Liver (tissue), 9 donors: ENCODE measurements around the gene MYO15A. TPM values are rescaled to one million over a fixed set of nuclear protein-coding genes. Genes with fewer than 3 reads are reported as not detected.

ENCODE experiments used
- DNase-seq: peaks from one replicate; pipeline ENCODE4 v3.0.0-alpha.2; 2017; ENCODE audit warnings: low spot score
- H3K27ac ChIP-seq, 2 donors: one replicate each; pipeline ENCODE4 v1.7.0; 2013; ENCODE audit warnings: inconsistent platforms in 2 of 2, low read length in 2 of 2, control low read depth in 1 of 2, low read depth in 1 of 2, mild to moderate bottlenecking in 1 of 2
- H3K27me3 ChIP-seq, 4 donors: one replicate each; pipeline versions ENCODE4 v1.6.1 to v1.7.0; 2013; ENCODE audit warnings: low read length in 3 of 4, inconsistent platforms in 1 of 4, mild to moderate bottlenecking in 1 of 4, moderate library complexity in 1 of 4; ENCODE audit not compliant: control insufficient read depth in 4 of 4, insufficient read depth in 4 of 4
- H3K36me3 ChIP-seq, 4 donors: one replicate each; pipeline versions ENCODE4 v1.6.1 to v1.7.0; 2013; ENCODE audit warnings: low read length in 3 of 4, mild to moderate bottlenecking in 3 of 4, low read depth in 1 of 4, moderate library complexity in 1 of 4; ENCODE audit not compliant: control insufficient read depth in 4 of 4, insufficient read depth in 3 of 4
- H3K4me1 ChIP-seq, 4 donors: one replicate each; pipeline versions ENCODE4 v1.6.1 to v1.7.0; 2013; ENCODE audit warnings: low read length in 3 of 4, mild to moderate bottlenecking in 3 of 4, moderate library complexity in 1 of 4; ENCODE audit not compliant: control insufficient read depth in 4 of 4, insufficient read depth in 4 of 4
- H3K4me3 ChIP-seq, 3 donors: one replicate each; pipeline versions ENCODE4 v1.6.1 to v1.7.0; 2013; ENCODE audit warnings: low read length in 3 of 3, control low read depth in 1 of 3, low read depth in 1 of 3, mild to moderate bottlenecking in 1 of 3
- H3K9ac ChIP-seq, 2 donors: one replicate each; pipeline ENCODE4 v1.7.0; 2013; ENCODE audit warnings: low read length in 2 of 2, mild to moderate bottlenecking in 2 of 2, moderate library complexity in 2 of 2, control low read depth in 1 of 2, low read depth in 1 of 2
- H3K9me3 ChIP-seq, 4 donors: one replicate each; pipeline versions ENCODE4 v1.6.1 to v1.7.0; 2013; ENCODE audit warnings: low read length in 3 of 4; ENCODE audit not compliant: control insufficient read depth in 4 of 4
- CTCF ChIP-seq: fragments of 150-350 bp; IDR thresholded peaks from 2 replicates; pipeline ENCODE4 v1.5.1; 2017; ENCODE audit warnings: improper control_type of control experiment, low read depth, low read length; ENCODE audit not compliant: missing input control
- EGR1 ChIP-seq, 2 donors: IDR thresholded peaks; 2 replicates each; pipeline ENCODE4 v1.6.1; 2016 to 2018; ENCODE audit warnings: antibody characterized with exemption in 2 of 2, low read depth in 2 of 2
- FOXA2 ChIP-seq: IDR thresholded peaks from 2 replicates; pipeline ENCODE4 v1.6.1; 2016; ENCODE audit warnings: antibody characterized with exemption
- GABPA ChIP-seq, 2 donors: IDR thresholded peaks in 1 of 2; conservative IDR thresholded peaks in 1 of 2; 2 replicates each; pipeline ENCODE4 v1.6.1; 2016; ENCODE audit warnings: antibody characterized with exemption in 2 of 2, mild to moderate bottlenecking in 1 of 2, moderate library complexity in 1 of 2
- HNF4G ChIP-seq: IDR thresholded peaks from 2 replicates; pipeline ENCODE4 v1.6.1; 2016; ENCODE audit warnings: antibody characterized with exemption
- JUND ChIP-seq, 2 donors: IDR thresholded peaks; 2 replicates each; pipeline ENCODE4 v1.6.1; 2016; ENCODE audit warnings: antibody characterized with exemption in 2 of 2
- SP1 ChIP-seq: IDR thresholded peaks from 2 replicates; pipeline ENCODE4 v1.6.1; 2018; ENCODE audit warnings: antibody characterized with exemption, mild to moderate bottlenecking
- YY1 ChIP-seq: IDR thresholded peaks from 2 replicates; pipeline ENCODE4 v1.6.1; 2016; ENCODE audit warnings: antibody characterized with exemption, mild to moderate bottlenecking
- WGBS: extraction: QIAGEN DNeasy Blood & Tissue Kit; methylation state at CpG from one replicate; pipeline ENCODE4 v1.1.7; 2013; 5-methylcytosine and 5-hydroxymethylcytosine counted together
- polyA plus RNA-seq, 2 donors: library from polyadenylated mRNA; stranded (reverse) in 1 of 2; unstranded in 1 of 2; fragments of 200-250 nt in 1 of 2; fragments of >200 nt in 1 of 2; fragmentation: Nextera tagmentation in 1 of 2; extraction: Ambion mirVana in 1 of 2; gene quantifications; one replicate each; pipeline versions ENCODE4 v1.2.1 to v1.2.3, GENCODE V29; 2013 to 2015
- total RNA-seq, 2 donors: library from RNA; depleted of rRNA; stranded (reverse); fragments of >200 nt; gene quantifications; one replicate each; pipeline ENCODE4 v1.2.3, GENCODE V29; 2014
- TF ChIP-seq, protein P1 (sequence below): IDR thresholded peaks from 2 replicates; pipeline ENCODE4 v1.6.1; 2016; ENCODE audit warnings: antibody characterized with exemption, mild to moderate bottlenecking
- TF ChIP-seq, protein P2 (sequence below): IDR thresholded peaks from 2 replicates; pipeline ENCODE4 v1.6.1; 2016; ENCODE audit warnings: antibody characterized with exemption
- TF ChIP-seq, protein P3 (sequence below): IDR thresholded peaks from 2 replicates; pipeline ENCODE4 v1.6.1; 2016; ENCODE audit warnings: antibody characterized with exemption
- TF ChIP-seq, protein P4 (sequence below): IDR thresholded peaks from 2 replicates; pipeline ENCODE4 v1.6.1; 2016; ENCODE audit warnings: antibody characterized with exemption
- donor health status: healthy.
- donor health status: healthy.
- donor health status: healthy.
- donor health status: healthy.
- donor health status: healthy.

The MYO15A gene
- total and polyA plus RNA-seq, 4 donors, result 0.15 to 2.9 (median 0.97) TPM

DNA sequence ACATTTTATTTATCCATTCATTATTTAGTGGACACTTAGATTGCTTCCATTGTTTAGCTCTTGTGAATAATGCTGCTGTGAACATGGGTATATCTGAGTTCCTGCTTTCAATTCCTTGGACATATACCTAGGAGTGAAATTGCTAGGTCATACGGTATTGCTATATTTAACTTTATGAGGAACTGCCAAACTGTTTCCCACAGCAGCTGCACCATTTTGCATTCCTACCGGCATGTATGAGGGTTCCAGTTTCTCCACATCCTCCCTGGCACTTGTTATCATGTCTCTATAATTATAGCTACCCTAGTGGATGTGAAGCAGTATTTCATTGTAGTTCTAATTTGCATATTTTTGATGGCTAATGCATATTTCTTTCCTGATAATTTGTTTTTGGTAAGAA is 44.5 kb upstream of the MYO15A start:
- Histone ChIP-seq H3K4me1 (no peaks in the 10 kb centered on the region), H3K36me3 (peaks cover 5 to 48% (median 23%) of the 10 kb centered on the region in 4 donors), H3K4me3 (no peak overlapping the region), H3K27me3 (no peaks in the 10 kb centered on the region), H3K9ac (no peak overlapping the region), H3K27ac (no peak overlapping the region), H3K9me3 (no peaks in the 10 kb centered on the region)
- DNase-seq, result no peak
- no peak for TF ChIP-seq SP1
- no peak for TF ChIP-seq CTCF
- TF ChIP-seq GABPA (IDR thresholded peaks at IDR 0.05 in 1 of 2, conservative IDR thresholded peaks at IDR 0.05 in 1 of 2), result no peak
- TF ChIP-seq, protein P1, sequence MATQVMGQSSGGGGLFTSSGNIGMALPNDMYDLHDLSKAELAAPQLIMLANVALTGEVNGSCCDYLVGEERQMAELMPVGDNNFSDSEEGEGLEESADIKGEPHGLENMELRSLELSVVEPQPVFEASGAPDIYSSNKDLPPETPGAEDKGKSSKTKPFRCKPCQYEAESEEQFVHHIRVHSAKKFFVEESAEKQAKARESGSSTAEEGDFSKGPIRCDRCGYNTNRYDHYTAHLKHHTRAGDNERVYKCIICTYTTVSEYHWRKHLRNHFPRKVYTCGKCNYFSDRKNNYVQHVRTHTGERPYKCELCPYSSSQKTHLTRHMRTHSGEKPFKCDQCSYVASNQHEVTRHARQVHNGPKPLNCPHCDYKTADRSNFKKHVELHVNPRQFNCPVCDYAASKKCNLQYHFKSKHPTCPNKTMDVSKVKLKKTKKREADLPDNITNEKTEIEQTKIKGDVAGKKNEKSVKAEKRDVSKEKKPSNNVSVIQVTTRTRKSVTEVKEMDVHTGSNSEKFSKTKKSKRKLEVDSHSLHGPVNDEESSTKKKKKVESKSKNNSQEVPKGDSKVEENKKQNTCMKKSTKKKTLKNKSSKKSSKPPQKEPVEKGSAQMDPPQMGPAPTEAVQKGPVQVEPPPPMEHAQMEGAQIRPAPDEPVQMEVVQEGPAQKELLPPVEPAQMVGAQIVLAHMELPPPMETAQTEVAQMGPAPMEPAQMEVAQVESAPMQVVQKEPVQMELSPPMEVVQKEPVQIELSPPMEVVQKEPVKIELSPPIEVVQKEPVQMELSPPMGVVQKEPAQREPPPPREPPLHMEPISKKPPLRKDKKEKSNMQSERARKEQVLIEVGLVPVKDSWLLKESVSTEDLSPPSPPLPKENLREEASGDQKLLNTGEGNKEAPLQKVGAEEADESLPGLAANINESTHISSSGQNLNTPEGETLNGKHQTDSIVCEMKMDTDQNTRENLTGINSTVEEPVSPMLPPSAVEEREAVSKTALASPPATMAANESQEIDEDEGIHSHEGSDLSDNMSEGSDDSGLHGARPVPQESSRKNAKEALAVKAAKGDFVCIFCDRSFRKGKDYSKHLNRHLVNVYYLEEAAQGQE, result no peak
- TF ChIP-seq, protein P2, sequence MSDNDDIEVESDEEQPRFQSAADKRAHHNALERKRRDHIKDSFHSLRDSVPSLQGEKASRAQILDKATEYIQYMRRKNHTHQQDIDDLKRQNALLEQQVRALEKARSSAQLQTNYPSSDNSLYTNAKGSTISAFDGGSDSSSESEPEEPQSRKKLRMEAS, result no peak
- TF ChIP-seq JUND (IDR thresholded peaks at IDR 0.05), result no peak
- TF ChIP-seq, protein P3, sequence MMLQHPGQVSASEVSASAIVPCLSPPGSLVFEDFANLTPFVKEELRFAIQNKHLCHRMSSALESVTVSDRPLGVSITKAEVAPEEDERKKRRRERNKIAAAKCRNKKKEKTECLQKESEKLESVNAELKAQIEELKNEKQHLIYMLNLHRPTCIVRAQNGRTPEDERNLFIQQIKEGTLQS, result no peak
- TF ChIP-seq, protein P4, sequence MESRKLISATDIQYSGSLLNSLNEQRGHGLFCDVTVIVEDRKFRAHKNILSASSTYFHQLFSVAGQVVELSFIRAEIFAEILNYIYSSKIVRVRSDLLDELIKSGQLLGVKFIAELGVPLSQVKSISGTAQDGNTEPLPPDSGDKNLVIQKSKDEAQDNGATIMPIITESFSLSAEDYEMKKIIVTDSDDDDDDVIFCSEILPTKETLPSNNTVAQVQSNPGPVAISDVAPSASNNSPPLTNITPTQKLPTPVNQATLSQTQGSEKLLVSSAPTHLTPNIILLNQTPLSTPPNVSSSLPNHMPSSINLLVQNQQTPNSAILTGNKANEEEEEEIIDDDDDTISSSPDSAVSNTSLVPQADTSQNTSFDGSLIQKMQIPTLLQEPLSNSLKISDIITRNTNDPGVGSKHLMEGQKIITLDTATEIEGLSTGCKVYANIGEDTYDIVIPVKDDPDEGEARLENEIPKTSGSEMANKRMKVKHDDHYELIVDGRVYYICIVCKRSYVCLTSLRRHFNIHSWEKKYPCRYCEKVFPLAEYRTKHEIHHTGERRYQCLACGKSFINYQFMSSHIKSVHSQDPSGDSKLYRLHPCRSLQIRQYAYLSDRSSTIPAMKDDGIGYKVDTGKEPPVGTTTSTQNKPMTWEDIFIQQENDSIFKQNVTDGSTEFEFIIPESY, result no peak
- TF ChIP-seq FOXA2, result no peak
- no peak for TF ChIP-seq YY1
- 84% methylated on average over 2 of the region's 2 CpGs for WGBS

- no peaks in the 10 kb centered on the region for H3K27me3 ChIP-seq
Measured at GRCh38 chr17:18065546-18065945, 43.0 kb upstream of the MYO15A start.

More at GRCh38 chr17:18065546-18065945, 43.0 kb upstream of the MYO15A start:
- no peak for TF ChIP-seq EGR1 (IDR thresholded peaks at IDR 0.05; ENCODE audit: low read depth in 2 of 2)
- no peak for TF ChIP-seq HNF4G
- 96% methylated on average over 11 of the region's 11 CpGs for WGBS
- peaks cover 4 to 44% (median 20%) of the 10 kb centered on the region in 4 donors for H3K36me3 ChIP-seq
- no peak overlapping the region for H3K9ac ChIP-seq
- H3K4me1 ChIP-seq, result no peaks in the 10 kb centered on the region
- no peaks in the 10 kb centered on the region for H3K9me3 ChIP-seq
- DNase-seq, result no peak
- no peak overlapping the region for H3K4me3 ChIP-seq
- H3K27ac ChIP-seq, result no peak overlapping the region
